Nucleus accumbens (tissue), 56 donors: ENCODE data around the gene RPL27.
"Not testable (repeated sequence)": the region's sequence is repeated elsewhere in the genome, so short reads cannot be mapped to it uniquely, and the experiment has no call there.

Experiments
- DNase-seq, 56 donors: peaks; one replicate each; lab custom pipeline; 2025; lab: John Stamatoyannopoulos, UW

RPL27 gene

DNA sequence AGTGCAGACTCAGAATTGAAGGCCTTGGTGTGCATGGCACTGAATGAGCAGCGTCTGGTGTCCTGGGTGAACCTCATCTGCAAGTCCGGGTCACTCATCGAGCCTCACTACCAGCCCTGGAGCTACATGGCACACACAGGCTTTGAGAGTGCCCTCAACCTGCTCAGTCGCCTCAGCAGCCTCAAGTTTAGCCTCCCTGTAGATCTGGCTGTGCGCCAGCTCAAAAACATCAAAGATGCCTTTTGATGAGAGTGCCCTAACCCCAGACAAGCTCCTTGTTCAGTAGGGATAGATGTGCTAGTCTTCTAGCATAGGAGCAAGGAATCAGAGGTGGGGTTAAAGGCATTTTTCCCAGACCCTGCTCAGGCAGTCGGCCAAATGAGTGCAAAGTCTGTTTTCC is 6.7 kb upstream of the RPL27 start:
- DNase-seq = no peak

GRCh38 chr17:42992872-42993271 is 5.3 kb upstream of the RPL27 start:
- no peak for DNase-seq

DNA sequence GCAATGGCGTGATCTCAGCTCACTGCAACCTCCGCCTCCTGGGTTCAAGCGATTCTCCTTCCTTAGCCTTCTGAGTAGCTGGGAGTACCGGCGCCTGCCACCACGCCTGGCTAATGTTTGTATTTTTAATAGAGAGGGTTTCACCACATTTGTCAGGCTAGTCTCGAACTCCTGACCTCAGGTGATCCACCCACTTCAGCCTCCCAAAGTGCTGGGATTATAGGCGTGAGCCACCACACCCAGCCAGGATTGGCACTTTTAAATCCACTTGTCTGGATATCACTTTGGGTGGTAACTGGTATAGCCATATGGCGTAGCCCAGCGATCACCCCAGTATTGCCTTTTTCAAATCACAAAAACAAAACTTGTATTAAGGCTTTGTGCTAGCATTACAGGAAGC is 4.3 kb upstream of the RPL27 start:
- not testable (repeated sequence) for DNase-seq

DNA sequence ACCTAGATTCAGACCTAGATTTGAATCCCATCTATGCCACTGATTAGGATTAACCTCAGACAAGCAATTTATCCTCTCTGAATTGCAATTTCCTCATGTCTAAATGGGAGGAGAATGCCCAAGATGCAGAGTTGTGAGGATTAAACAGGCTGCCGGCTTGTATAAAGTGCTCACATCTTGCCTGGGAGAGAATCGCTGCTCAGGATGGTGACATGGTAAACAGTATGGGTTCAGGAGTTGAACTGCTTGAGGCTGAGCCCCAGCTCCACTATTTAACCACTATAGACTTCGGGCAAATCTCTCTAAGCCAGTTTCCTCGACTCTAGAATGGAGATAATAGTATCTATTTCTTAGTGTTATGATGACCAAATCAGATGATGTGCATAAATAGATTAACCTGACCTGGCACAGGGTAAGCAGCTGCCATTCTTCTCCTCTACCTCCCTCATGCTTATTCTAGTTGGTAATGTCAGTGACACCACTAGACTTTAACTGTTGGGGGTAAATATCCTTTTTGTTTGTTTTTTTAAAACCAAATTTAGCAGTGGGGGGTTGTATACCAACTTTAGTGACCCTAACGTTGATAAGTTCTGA is 732 bp upstream of the RPL27 start:
- no peak for DNase-seq

DNA sequence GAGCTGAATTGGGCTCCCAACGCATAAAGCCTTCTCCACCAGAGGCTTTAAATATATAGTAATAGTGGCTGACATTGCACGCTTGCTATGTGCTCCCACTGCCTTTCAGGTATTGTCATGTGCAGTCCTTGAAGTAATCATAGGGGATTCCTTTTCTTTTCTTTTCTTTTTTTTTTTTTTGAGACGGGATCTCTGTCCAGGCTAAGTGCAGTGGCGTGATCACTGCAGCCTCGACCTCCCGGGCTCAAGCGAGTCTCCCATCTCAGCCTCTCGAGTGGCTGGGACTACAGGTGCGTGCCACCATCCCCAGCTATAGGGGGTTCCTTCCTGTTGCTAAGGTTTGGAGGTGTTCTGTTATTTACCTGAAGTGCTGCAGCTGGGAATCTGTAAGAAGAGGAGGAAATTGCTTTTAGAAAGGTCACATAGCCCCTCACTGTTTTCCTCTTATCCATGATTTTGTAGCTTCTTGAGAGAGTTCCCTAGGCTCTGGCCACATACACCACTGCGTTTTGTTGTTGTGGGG is 845 bp downstream of the RPL27 start:
- no peak for DNase-seq

DNA sequence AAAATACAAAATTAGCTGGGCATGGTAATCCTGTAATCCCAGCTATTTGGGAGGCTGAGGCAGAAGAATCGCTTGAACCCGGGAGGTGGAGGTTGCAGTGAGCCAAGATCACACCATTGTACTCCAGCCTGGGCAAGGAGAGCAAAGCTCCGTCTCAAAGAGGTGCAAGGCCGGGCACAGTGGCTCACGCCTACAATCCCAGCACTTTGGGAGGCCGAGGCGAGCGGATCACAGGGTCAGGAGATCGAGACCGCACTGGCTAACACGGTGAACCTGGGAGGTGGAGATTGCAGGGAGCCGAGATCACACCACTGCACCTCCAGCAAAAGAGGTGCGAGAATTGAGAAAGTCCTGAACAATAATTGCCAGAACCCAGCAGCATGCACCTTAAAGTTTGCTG is 2.7 kb downstream of the RPL27 start:
- not testable (repeated sequence) for DNase-seq

DNA sequence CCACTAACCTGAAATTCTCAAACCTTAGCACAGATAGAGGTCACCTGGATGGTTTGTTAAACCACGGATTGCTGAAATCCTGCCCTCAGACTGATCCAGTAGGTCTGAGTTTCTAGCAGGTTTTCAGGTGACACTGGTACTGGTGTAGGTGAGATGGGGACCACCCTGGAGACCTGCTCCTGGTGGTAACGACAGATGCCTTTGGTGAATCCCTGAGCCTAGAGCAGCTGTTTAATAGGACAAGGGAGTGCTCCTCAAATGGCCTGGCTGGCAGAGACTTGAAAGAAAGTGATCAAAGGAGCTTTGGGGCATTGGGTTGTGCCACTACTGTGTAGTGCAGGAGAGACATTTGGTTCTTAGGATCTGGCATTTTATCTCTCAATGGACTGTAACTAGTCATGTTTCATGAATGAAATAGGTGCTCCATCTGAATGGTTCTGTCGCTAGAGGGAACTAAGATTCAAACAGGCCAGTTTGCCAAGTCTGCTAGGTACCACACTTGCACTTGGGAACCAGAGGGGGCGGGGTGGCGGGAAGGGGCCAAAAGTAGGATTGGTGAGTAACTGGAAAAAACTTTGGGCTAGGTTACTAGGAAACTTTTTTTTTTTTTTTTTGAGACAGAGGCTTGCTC is 5.4 kb downstream of the RPL27 start:
- DNase-seq = no peak

DNA sequence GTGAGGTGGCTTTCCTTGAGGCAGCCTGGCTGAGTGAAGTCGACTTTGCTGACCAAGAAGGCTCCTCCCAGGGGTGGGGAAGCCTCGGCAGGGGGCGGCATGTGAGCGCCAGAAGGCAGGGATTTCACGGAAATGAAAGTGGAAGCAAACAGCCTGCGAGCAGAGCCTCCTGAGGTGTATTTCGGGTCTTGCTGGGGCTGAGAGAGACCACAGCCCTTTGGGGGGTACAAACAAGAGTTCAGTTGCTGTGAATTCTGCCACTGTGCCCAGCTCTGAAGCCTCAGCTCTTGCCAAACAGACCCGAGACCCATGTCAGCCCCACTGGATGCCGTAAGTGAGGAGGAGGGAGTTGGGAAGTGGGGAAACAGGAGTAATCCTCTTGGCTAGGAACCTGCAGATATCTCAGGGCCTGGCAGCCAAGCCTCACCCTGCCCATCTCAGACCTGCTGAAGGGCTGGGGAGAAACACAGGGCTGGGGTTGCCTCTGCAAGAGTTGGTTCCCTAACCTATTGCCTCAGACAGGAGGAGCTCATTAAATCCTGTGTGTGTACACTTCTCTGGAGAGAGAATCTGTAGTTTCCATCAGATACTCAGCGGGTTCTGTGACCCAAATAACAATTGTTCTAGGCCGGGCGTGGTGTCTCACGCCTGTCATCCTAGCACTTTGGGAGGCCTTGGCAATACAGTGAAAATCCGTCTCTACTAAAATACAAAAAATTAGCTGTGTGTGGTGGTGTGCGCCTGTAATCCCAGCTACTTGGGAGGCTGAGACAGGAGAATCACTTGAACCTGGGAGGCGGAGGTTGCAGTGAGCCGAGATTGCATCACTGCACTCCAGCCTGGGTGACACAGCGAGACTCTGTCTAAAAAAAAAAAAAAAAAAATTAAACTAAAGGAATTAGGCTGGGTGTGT is 8.7 kb downstream of the RPL27 start, which contains the start of gene IFI35:
IFI35 (plus strand) TSS at position 146 of the 913 bp plus-strand sequence; CDS start at position 310, 164 bp downstream.
- DNase-seq = peak in 48 of 56 donors; percentile 19 to 83 (median 56)

GRCh38 chr17:43010667-43011308 is 12.6 kb downstream of the RPL27 start:
- no peak for DNase-seq

DNA sequence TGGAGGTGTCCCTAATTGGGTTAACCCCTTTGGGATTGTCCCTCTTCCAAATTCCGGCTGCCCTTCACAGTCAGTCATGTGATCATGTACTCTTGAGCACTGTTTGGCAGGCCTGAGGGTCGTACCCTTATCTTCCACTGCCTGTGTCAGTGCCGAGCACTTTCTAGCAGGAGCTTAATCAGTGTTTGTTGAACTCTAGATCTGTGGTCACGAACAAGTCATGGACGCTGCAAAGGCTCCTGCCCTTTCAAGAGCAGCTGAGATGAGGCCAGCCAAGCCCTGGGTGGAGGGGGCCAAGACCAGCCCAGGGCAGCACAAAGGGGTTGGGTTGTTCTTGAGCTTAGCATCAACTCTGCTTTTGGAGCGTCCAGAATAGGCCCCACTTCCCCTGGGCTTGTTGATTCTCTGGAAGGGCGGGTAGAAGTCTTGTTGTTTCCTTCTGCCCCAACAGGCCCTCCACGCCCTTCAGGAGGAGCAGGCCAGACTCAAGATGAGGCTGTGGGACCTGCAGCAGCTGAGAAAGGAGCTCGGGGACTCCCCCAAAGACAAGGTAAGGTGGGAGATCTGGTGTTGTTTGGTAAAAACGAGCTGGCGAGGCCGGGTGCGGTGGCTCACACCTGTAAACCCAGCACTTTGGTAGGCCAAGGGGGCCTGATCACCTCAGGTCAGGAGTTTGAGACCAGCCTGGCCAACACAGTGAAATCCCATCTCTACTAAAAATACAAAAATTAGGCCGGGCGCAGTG is 13.7 kb downstream of the RPL27 start:
- no peak for DNase-seq

GRCh38 chr17:43013296-43013695 is 15.1 kb downstream of the RPL27 start:
- DNase-seq = no peak

DNA sequence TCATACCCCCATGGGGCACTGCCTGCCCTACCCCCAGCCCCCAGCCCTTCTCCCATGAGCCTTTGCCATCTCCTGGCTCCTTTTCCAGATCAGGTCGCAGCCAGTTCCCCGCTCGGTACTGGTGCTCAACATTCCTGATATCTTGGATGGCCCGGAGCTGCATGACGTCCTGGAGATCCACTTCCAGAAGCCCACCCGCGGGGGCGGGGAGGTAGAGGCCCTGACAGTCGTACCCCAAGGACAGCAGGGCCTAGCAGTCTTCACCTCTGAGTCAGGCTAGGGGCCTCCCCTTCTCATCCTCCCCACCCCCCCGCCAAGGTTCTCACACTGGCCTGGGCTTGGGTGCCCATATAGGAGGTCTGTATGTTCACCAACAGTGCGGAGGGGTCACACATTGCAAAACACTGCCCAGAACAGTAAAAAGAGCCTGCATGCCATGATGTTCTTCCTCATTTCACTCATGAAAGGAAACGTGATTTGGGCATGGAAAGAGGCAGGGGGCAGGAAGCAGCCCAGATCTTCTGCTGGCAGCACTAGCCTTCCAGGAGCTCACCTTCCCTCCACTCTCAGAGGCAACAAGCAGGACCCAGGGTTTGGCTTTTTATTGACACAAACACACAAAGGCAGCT is 15.9 kb downstream of the RPL27 start:
- DNase-seq = no peak

GRCh38 chr17:43014649-43015542 is 16.7 kb downstream of the RPL27 start:
- peak in 13 of 56 donors; percentile 12 to 58 (median 23) for DNase-seq

DNA sequence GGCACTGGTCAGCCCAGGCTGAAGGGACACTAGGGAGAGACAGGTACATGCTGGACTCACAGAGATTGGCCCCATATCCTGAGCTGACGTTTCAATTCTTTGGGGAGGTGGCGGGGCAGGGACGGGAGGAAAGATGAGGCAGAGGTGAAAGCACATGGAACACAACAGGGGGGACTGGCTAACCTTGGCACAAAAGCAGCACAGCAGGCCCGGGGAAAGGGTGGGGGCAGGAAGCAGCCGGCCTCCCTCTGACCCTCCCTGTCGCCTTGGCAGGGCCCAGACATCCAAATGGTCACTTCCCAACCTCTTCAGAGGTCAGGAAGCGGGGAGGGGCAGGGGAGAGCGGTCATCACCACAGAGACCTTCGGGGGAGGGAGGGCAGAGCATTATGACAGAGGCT is 17.4 kb downstream of the RPL27 start:
- no peak for DNase-seq

GRCh38 chr17:43016216-43016615 is 18.0 kb downstream of the RPL27 start:
- no peak for DNase-seq

- DNase-seq = peak in 44 of 56 donors; percentile 6 to 81 (median 41)
Measured at GRCh38 chr17:43018008-43018853, 20.0 kb downstream of the RPL27 start.

- DNase-seq = no peak
Measured at GRCh38 chr17:43018932-43019331, 20.7 kb downstream of the RPL27 start.
